IPS-NIHi7 (cell line): ENCODE data around the gene SPATA22.
"Not testable (repeated sequence)": the region's sequence is repeated elsewhere in the genome, so short reads cannot be mapped to it uniquely, and the experiment has no call there.

Experiments used
- DNase-seq: peaks from one replicate; pipeline ENCODE4 v3.0.0; 2012; ENCODE audit warnings: mixed read lengths; ENCODE audit errors: extremely low spot score

Gene SPATA22

GRCh38 chr17:3472137-3472536 is 518 bp upstream of the SPATA22 start:
- no peak for DNase-seq

- DNase-seq: no peak
These were observed 2.1 kb downstream of the SPATA22 start for GRCh38 chr17:3469529-3469928.

- DNase-seq: not testable (repeated sequence)
These were observed 5.3 kb downstream of the SPATA22 start for GRCh38 chr17:3466355-3466754.

- DNase-seq: no peak
These were observed 23.5 kb downstream of the SPATA22 start for GRCh38 chr17:3448059-3448665.

GRCh38 chr17:3447625-3448024 is 24.0 kb downstream of the SPATA22 start:
- DNase-seq: peak; percentile 75

GRCh38 chr17:3440451-3440850 is 31.2 kb downstream of the SPATA22 start:
- DNase-seq: no peak

- no peak for DNase-seq
These were observed 33.3 kb downstream of the SPATA22 start for GRCh38 chr17:3438368-3438767.

- DNase-seq: no peak
These were observed 37.9 kb downstream of the SPATA22 start, which contains the start of gene OR1E2 for GRCh38 chr17:3433741-3434140. Gene OR1E2 (minus strand): TSS chr17:3433841. CDS start chr17:3433841, 0 bp downstream.

GRCh38 chr17:3433215-3433614 is 38.4 kb downstream of the SPATA22 start:
- DNase-seq: peak; percentile 36

- no peak for DNase-seq
These were observed 53.4 kb downstream of the SPATA22 start for GRCh38 chr17:3418222-3418621.

GRCh38 chr17:3415610-3416009 is 56.0 kb downstream of the SPATA22 start:
- no peak for DNase-seq

GRCh38 chr17:3412216-3412615 is 59.4 kb downstream of the SPATA22 start:
- DNase-seq: not testable (repeated sequence)

- no peak for DNase-seq
These were observed 60.5 kb downstream of the SPATA22 start, which contains the start of gene OR3A3 for GRCh38 chr17:3411070-3411469. Gene OR3A3 (plus strand): TSS chr17:3411370.

GRCh38 chr17:3403856-3404255 is 67.8 kb downstream of the SPATA22 start:
- not testable (repeated sequence) for DNase-seq

- no peak for DNase-seq
These were observed 69.8 kb downstream of the SPATA22 start for GRCh38 chr17:3401786-3402185.

GRCh38 chr17:3400055-3400454 is 71.6 kb downstream of the SPATA22 start:
- no peak for DNase-seq

- no peak for DNase-seq
These were observed 73.3 kb downstream of the SPATA22 start, which contains the start of gene OR1E1 for GRCh38 chr17:3398310-3398709. Gene OR1E1 (minus strand): TSS chr17:3398410. CDS start chr17:3398410, 0 bp downstream.

GRCh38 chr17:3397801-3398200 is 73.8 kb downstream of the SPATA22 start:
- DNase-seq: not testable (repeated sequence)
